Measurements from ENCODE around the gene TOMM22.

TOMM22 gene

GRCh38 chr22:38718414-38718813, 36.7 kb downstream of the TOMM22 start:
- peaks cover 37% of the 10 kb centered on the region for H3K36me3 ChIP-seq (ENCODE audit: insufficient read depth, low read length)

GRCh38 chr22:38719196-38719595, 37.4 kb downstream of the TOMM22 start:
- peaks cover 42% of the 10 kb centered on the region for H3K36me3 ChIP-seq (ENCODE audit: insufficient read depth, low read length)

More at GRCh38 chr22:38718414-38718813, 36.7 kb downstream of the TOMM22 start:
- no peak overlapping the region for H3K4me3 ChIP-seq (ENCODE audit: low read length)
- H3K27me3 ChIP-seq (ENCODE audit: control insufficient read depth, insufficient read depth, low read length): no peaks in the 10 kb centered on the region
- no peak overlapping the region for H3K9ac ChIP-seq (ENCODE audit: low read depth, low read length)
- peaks cover 19% of the 10 kb centered on the region for H3K4me1 ChIP-seq (ENCODE audit: control insufficient read depth, insufficient read depth, low read length)
- peak overlapping the region; percentile 31 for H3K4me2 ChIP-seq (ENCODE audit: low read length)
- H3K9me3 ChIP-seq (replicated peaks; ENCODE audit: low read length): no peaks in the 10 kb centered on the region

GRCh38 chr22:38720350-38720749, 38.6 kb downstream of the TOMM22 start:
- H3K36me3 ChIP-seq (ENCODE audit: insufficient read depth, low read length): peaks cover 51% of the 10 kb centered on the region
- no peaks in the 10 kb centered on the region for H3K27me3 ChIP-seq (ENCODE audit: control insufficient read depth, insufficient read depth, low read length)
- peaks cover 19% of the 10 kb centered on the region for H3K4me1 ChIP-seq (ENCODE audit: control insufficient read depth, insufficient read depth, low read length)
- no peak overlapping the region for H3K9ac ChIP-seq (ENCODE audit: low read depth, low read length)
- H3K4me2 ChIP-seq (ENCODE audit: low read length): no peak overlapping the region
- H3K4me3 ChIP-seq (ENCODE audit: low read length): no peak overlapping the region
- H3K9me3 ChIP-seq (replicated peaks; ENCODE audit: low read length): no peaks in the 10 kb centered on the region

More at GRCh38 chr22:38719196-38719595, 37.4 kb downstream of the TOMM22 start:
- Histone ChIP-seq H3K4me1 (ENCODE audit: control insufficient read depth, insufficient read depth, low read length) (peaks cover 19% of the 10 kb centered on the region), H3K9ac (ENCODE audit: low read depth, low read length) (no peak overlapping the region), H3K9me3 (replicated peaks; ENCODE audit: low read length) (no peaks in the 10 kb centered on the region), H3K4me2 (ENCODE audit: low read length) (no peak overlapping the region), H3K4me3 (ENCODE audit: low read length) (no peak overlapping the region), H3K27me3 (ENCODE audit: control insufficient read depth, insufficient read depth, low read length) (no peaks in the 10 kb centered on the region)

GRCh38 chr22:38721551-38721950, 39.8 kb downstream of the TOMM22 start:
- no peak overlapping the region for H3K4me2 ChIP-seq (ENCODE audit: low read length)
- peaks cover 19% of the 10 kb centered on the region for H3K4me1 ChIP-seq (ENCODE audit: control insufficient read depth, insufficient read depth, low read length)
- H3K4me3 ChIP-seq (ENCODE audit: low read length): no peak overlapping the region
- peaks cover 52% of the 10 kb centered on the region for H3K36me3 ChIP-seq (ENCODE audit: insufficient read depth, low read length)
- H3K27me3 ChIP-seq (ENCODE audit: control insufficient read depth, insufficient read depth, low read length): no peaks in the 10 kb centered on the region
- no peaks in the 10 kb centered on the region for H3K9me3 ChIP-seq (replicated peaks; ENCODE audit: low read length)
- H3K9ac ChIP-seq (ENCODE audit: low read depth, low read length): no peak overlapping the region

GRCh38 chr22:38724176-38724575, 42.4 kb downstream of the TOMM22 start:
- Histone ChIP-seq H3K4me2 (ENCODE audit: low read length) (no peak overlapping the region), H3K36me3 (ENCODE audit: insufficient read depth, low read length) (peaks cover 70% of the 10 kb centered on the region), H3K27me3 (ENCODE audit: control insufficient read depth, insufficient read depth, low read length) (no peaks in the 10 kb centered on the region), H3K4me3 (ENCODE audit: low read length) (no peak overlapping the region), H3K9ac (ENCODE audit: low read depth, low read length) (no peak overlapping the region), H3K9me3 (replicated peaks; ENCODE audit: low read length) (no peaks in the 10 kb centered on the region), H3K4me1 (ENCODE audit: control insufficient read depth, insufficient read depth, low read length) (peaks cover 6% of the 10 kb centered on the region)

GRCh38 chr22:38724926-38725571, 43.3 kb downstream of the TOMM22 start:
- Histone ChIP-seq H3K9ac (ENCODE audit: low read depth, low read length) (no peak overlapping the region), H3K4me3 (ENCODE audit: low read length) (no peak overlapping the region), H3K4me1 (ENCODE audit: control insufficient read depth, insufficient read depth, low read length) (no peaks in the 10 kb centered on the region), H3K4me2 (ENCODE audit: low read length) (no peak overlapping the region), H3K27me3 (ENCODE audit: control insufficient read depth, insufficient read depth, low read length) (no peaks in the 10 kb centered on the region), H3K36me3 (ENCODE audit: insufficient read depth, low read length) (peaks cover 78% of the 10 kb centered on the region), H3K9me3 (replicated peaks; ENCODE audit: low read length) (no peaks in the 10 kb centered on the region)

GRCh38 chr22:38725900-38726655, 44.3 kb downstream of the TOMM22 start:
- Histone ChIP-seq H3K4me2 (ENCODE audit: low read length) (no peak overlapping the region), H3K4me3 (ENCODE audit: low read length) (no peak overlapping the region), H3K27me3 (ENCODE audit: control insufficient read depth, insufficient read depth, low read length) (no peaks in the 10 kb centered on the region), H3K9ac (ENCODE audit: low read depth, low read length) (no peak overlapping the region), H3K9me3 (replicated peaks; ENCODE audit: low read length) (no peaks in the 10 kb centered on the region), H3K36me3 (ENCODE audit: insufficient read depth, low read length) (peaks cover 84% of the 10 kb centered on the region), H3K4me1 (ENCODE audit: control insufficient read depth, insufficient read depth, low read length) (no peaks in the 10 kb centered on the region)

- Histone ChIP-seq H3K4me2 (ENCODE audit: low read length) (no peak overlapping the region), H3K27me3 (ENCODE audit: control insufficient read depth, insufficient read depth, low read length) (no peaks in the 10 kb centered on the region), H3K4me3 (ENCODE audit: low read length) (no peak overlapping the region), H3K9ac (ENCODE audit: low read depth, low read length) (no peak overlapping the region), H3K9me3 (replicated peaks; ENCODE audit: low read length) (no peaks in the 10 kb centered on the region), H3K36me3 (ENCODE audit: insufficient read depth, low read length) (peaks cover 85% of the 10 kb centered on the region), H3K4me1 (ENCODE audit: control insufficient read depth, insufficient read depth, low read length) (no peaks in the 10 kb centered on the region)
Measured at GRCh38 chr22:38727123-38727522, 45.4 kb downstream of the TOMM22 start.

- Histone ChIP-seq H3K4me1 (ENCODE audit: control insufficient read depth, insufficient read depth, low read length) (no peaks in the 10 kb centered on the region), H3K9me3 (replicated peaks; ENCODE audit: low read length) (no peaks in the 10 kb centered on the region), H3K4me2 (ENCODE audit: low read length) (no peak overlapping the region), H3K27me3 (ENCODE audit: control insufficient read depth, insufficient read depth, low read length) (no peaks in the 10 kb centered on the region), H3K9ac (ENCODE audit: low read depth, low read length) (no peak overlapping the region), H3K36me3 (ENCODE audit: insufficient read depth, low read length) (peaks cover 80% of the 10 kb centered on the region), H3K4me3 (ENCODE audit: low read length) (no peak overlapping the region)
Measured at GRCh38 chr22:38727530-38728451, 46.0 kb downstream of the TOMM22 start.

GRCh38 chr22:38728871-38729796, 47.4 kb downstream of the TOMM22 start:
- H3K4me1 ChIP-seq (ENCODE audit: control insufficient read depth, insufficient read depth, low read length): peaks cover 7% of the 10 kb centered on the region
- H3K27me3 ChIP-seq (ENCODE audit: control insufficient read depth, insufficient read depth, low read length): no peaks in the 10 kb centered on the region
- no peaks in the 10 kb centered on the region for H3K9me3 ChIP-seq (replicated peaks; ENCODE audit: low read length)
- no peak overlapping the region for H3K4me3 ChIP-seq (ENCODE audit: low read length)
- H3K9ac ChIP-seq (ENCODE audit: low read depth, low read length): no peak overlapping the region
- H3K36me3 ChIP-seq (ENCODE audit: insufficient read depth, low read length): peaks cover 82% of the 10 kb centered on the region
- no peak overlapping the region for H3K4me2 ChIP-seq (ENCODE audit: low read length)
